ENCODE measurements around the gene NAA80. TPM values are rescaled to one million over a fixed set of nuclear protein-coding genes. Genes with fewer than 3 reads are reported as not detected.

NAA80 gene
- total and polyA plus RNA-seq, 2 of the 8 experiments (the other 6 are each of a cell fraction or from before 2014, with no cell fraction given): 11.3 to 16.7 TPM

- TF ChIP-seq HDAC2 (IDR thresholded peaks at IDR 0.05; ENCODE audit: borderline replicate concordance in 1 of 2, low read depth in 2 of 2, low read length in 2 of 2): no peak
- 0 out of 2 replicates have a peak, but pooled peaks have one; percentile 25 for TF ChIP-seq TAF1 (IDR thresholded peaks at IDR 0.05; ENCODE audit: low read depth, low read length)
- TF ChIP-seq FOSL1 (IDR thresholded peaks at IDR 0.05; ENCODE audit: insufficient read depth, low read depth, low read length): peak; percentile 18; the same call in 1 of the 2 replicates
These were observed 46.5 kb upstream of the NAA80 start, which contains the start of gene ZMYND10 (continued) for GRCh38 chr3:50345586-50346234.

Measured in H1 (cell line).